IMR-90 (cell line): ENCODE measurements around the gene ACACB. TPM values are rescaled to one million over a fixed set of nuclear protein-coding genes. Genes with fewer than 3 reads are reported as not detected.

Experiments used
- ATAC-seq: fragments of 200-7000 bp; cut with Tn5 transposase; 2 replicates; pipeline ENCODE4 v1.9.1; 2020; ENCODE audit warnings: low read depth, mild to moderate bottlenecking, moderate library complexity
- BruUV-seq: library from RNA; stranded (reverse); fragments of 400-500 nt; replicated peaks from 2 replicates; lab custom pipeline; 2021; lab: Mats Ljungman, UMichigan
- CTCF ChIA-PET: fragments of 300-600 bp; formaldehyde crosslinking; extraction: SDS; loops from one replicate; lab custom pipeline; 2021; ENCODE audit warnings: antibody characterized with exemption; lab: Yijun Ruan, JAX
- POLR2A ChIA-PET: fragments of 300-600 bp; sonication (Branson Sonifier 250); formaldehyde crosslinking; loops from one replicate; lab custom pipeline; 2022; ENCODE audit warnings: antibody characterized with exemption; ENCODE audit not compliant: unreplicated experiment; lab: Charles Lee
- DNase-seq: peaks from one replicate; pipeline ENCODE4 v3.0.0; 2013
- H2AFZ ChIP-seq: replicated peaks from 2 replicates; pipeline ENCODE3; 2013; ENCODE audit warnings: low read length, mild to moderate bottlenecking; ENCODE audit not compliant: poor library complexity
- H2AK5ac ChIP-seq: 2 replicates; pipeline ENCODE4 v1.6.1; 2013; ENCODE audit warnings: low read depth, low read length, inconsistent platforms
- H2AK9ac ChIP-seq: replicated peaks from 2 replicates; pipeline ENCODE3; 2013; ENCODE audit warnings: mild to moderate bottlenecking, low read depth, low read length, moderate library complexity; ENCODE audit not compliant: poor library complexity
- H2BK120ac ChIP-seq: 2 replicates; pipeline ENCODE4 v1.6.1; 2013; ENCODE audit warnings: low read depth, low read length, inconsistent platforms
- H2BK15ac ChIP-seq: 3 replicates; pipeline ENCODE4 v1.6.1; 2013; ENCODE audit warnings: low read depth, low read length, inconsistent platforms
- H2BK20ac ChIP-seq: 2 replicates; pipeline ENCODE4 v1.6.1; 2013; ENCODE audit warnings: low read depth, mild to moderate bottlenecking, inconsistent platforms, low read length, moderate library complexity
- H2BK5ac ChIP-seq: 2 replicates; pipeline ENCODE4 v1.6.1; 2013; ENCODE audit warnings: mild to moderate bottlenecking, low read depth, low read length, inconsistent platforms; ENCODE audit not compliant: poor library complexity, severe bottlenecking
- H3K14ac ChIP-seq: replicated peaks from 2 replicates; pipeline ENCODE4 v1.6.1; 2013; ENCODE audit warnings: low read depth, low read length, inconsistent platforms
- H3K18ac ChIP-seq: 2 replicates; pipeline ENCODE4 v1.6.1; 2013; ENCODE audit warnings: low read depth, low read length, control low read depth
- H3K23ac ChIP-seq: 2 replicates; pipeline ENCODE4 v1.6.1; 2013; ENCODE audit warnings: low read depth, low read length, inconsistent platforms
- H3K27ac ChIP-seq: 2 replicates; pipeline ENCODE4 v1.5.1; 2013; ENCODE audit warnings: mild to moderate bottlenecking, control low read depth, low read length; ENCODE audit not compliant: insufficient read depth
- H3K27me3 ChIP-seq: 2 replicates; pipeline ENCODE4 v1.6.1; 2013; ENCODE audit warnings: low read length; ENCODE audit not compliant: control insufficient read depth, insufficient read depth
- H3K36me3 ChIP-seq: 2 replicates; pipeline ENCODE4 v1.6.1; 2013; ENCODE audit warnings: low read length, mixed read lengths; ENCODE audit not compliant: control insufficient read depth, insufficient read depth
- H3K4ac ChIP-seq: 2 replicates; pipeline ENCODE4 v1.6.1; 2013; ENCODE audit warnings: low read depth, low read length, inconsistent platforms
- H3K4me1 ChIP-seq: 2 replicates; pipeline ENCODE4 v1.6.1; 2013; ENCODE audit warnings: low read length, mixed read lengths; ENCODE audit not compliant: control insufficient read depth, insufficient read depth
- H3K4me2 ChIP-seq: 2 replicates; pipeline ENCODE4 v1.6.1; 2013; ENCODE audit warnings: low read depth, mild to moderate bottlenecking, control low read depth, low read length, moderate library complexity
- H3K4me3 ChIP-seq: 2 replicates; pipeline ENCODE4 v1.5.1; 2013; ENCODE audit warnings: low read depth, mild to moderate bottlenecking, control low read depth, low read length, moderate library complexity; ENCODE audit not compliant: insufficient read depth
- H3K56ac ChIP-seq: 2 replicates; pipeline ENCODE4 v1.6.1; 2013; ENCODE audit warnings: low read length, inconsistent platforms; ENCODE audit not compliant: insufficient read depth; ENCODE audit errors: extremely low read depth
- H3K79me1 ChIP-seq, 2 experiments: 2 replicates each; pipeline ENCODE4 v1.6.1; 2013; ENCODE audit warnings: low read length in 2 of 2, inconsistent platforms in 1 of 2, low read depth in 1 of 2
- H3K9ac ChIP-seq: 2 replicates; pipeline ENCODE4 v1.6.1; 2013; ENCODE audit warnings: low read depth, low read length, control low read depth
- H3K9me1 ChIP-seq: 2 replicates; pipeline ENCODE4 v1.6.1; 2013; ENCODE audit warnings: low read length, inconsistent platforms; ENCODE audit not compliant: insufficient read depth
- H3K9me3 ChIP-seq: 2 replicates; pipeline ENCODE4 v1.6.1; 2013; ENCODE audit warnings: low read length; ENCODE audit not compliant: control insufficient read depth, insufficient read depth
- H4K20me1 ChIP-seq: 2 replicates; pipeline ENCODE4 v1.6.1; 2013; ENCODE audit warnings: low read length, inconsistent platforms; ENCODE audit not compliant: insufficient read depth
- H4K5ac ChIP-seq: 2 replicates; pipeline ENCODE4 v1.6.1; 2013; ENCODE audit warnings: mild to moderate bottlenecking, low read depth, low read length, control low read depth
- H4K8ac ChIP-seq, 2 experiments: 2 replicates each; pipeline ENCODE4 v1.6.1; 2013; ENCODE audit warnings: low read depth in 2 of 2, low read length in 2 of 2, control low read depth in 1 of 2, inconsistent platforms in 1 of 2
- H4K91ac ChIP-seq: 2 replicates; pipeline ENCODE4 v1.6.1; 2013; ENCODE audit warnings: low read depth, low read length, inconsistent platforms; ENCODE audit not compliant: insufficient read depth
- BHLHE40 ChIP-seq: fragments of 150-350 bp; IDR thresholded peaks from 2 replicates; pipeline ENCODE4 v1.6.1; 2016; ENCODE audit warnings: mild to moderate bottlenecking, low read depth, low read length
- CEBPB ChIP-seq: IDR thresholded peaks from 2 replicates; pipeline ENCODE4 v1.6.1; 2012; ENCODE audit warnings: low read depth, low read length, improper control_type of control experiment
- CHD1 ChIP-seq: IDR thresholded peaks from 2 replicates; pipeline ENCODE4 v1.6.1; 2012; ENCODE audit warnings: low read depth, low read length, improper control_type of control experiment
- FOS ChIP-seq: fragments of 150-350 bp; IDR thresholded peaks from 2 replicates; pipeline ENCODE4 v1.6.1; 2016; ENCODE audit warnings: low read depth, low read length
- MAFK ChIP-seq: IDR thresholded peaks from 2 replicates; pipeline ENCODE4 v1.6.1; 2012; ENCODE audit warnings: low read depth, low read length, improper control_type of control experiment
- MAZ ChIP-seq: IDR thresholded peaks from 2 replicates; pipeline ENCODE4 v1.6.1; 2012; ENCODE audit warnings: low read depth, mild to moderate bottlenecking, low read length, improper control_type of control experiment, moderate library complexity, borderline replicate concordance
- MXI1 ChIP-seq: IDR thresholded peaks from 2 replicates; pipeline ENCODE4 v1.6.1; 2012; ENCODE audit warnings: low read depth, mild to moderate bottlenecking, low read length, moderate library complexity, borderline replicate concordance
- NFE2L2 ChIP-seq: fragments of 150-350 bp; IDR thresholded peaks from 2 replicates; pipeline ENCODE4 v1.6.1; 2016; ENCODE audit warnings: low read depth, mild to moderate bottlenecking, low read length
- POLR2A ChIP-seq: IDR thresholded peaks from 2 replicates; pipeline ENCODE4 v1.6.1; 2012; ENCODE audit warnings: mild to moderate bottlenecking, low read depth, low read length
- RAD21 ChIP-seq: IDR thresholded peaks from 2 replicates; pipeline ENCODE4 v1.6.1; 2012; ENCODE audit warnings: low read length, improper control_type of control experiment
- RCOR1 ChIP-seq: IDR thresholded peaks from 2 replicates; pipeline ENCODE4 v1.6.1; 2012; ENCODE audit warnings: mild to moderate bottlenecking, low read length, improper control_type of control experiment; ENCODE audit not compliant: insufficient replicate concordance
- RFX5 ChIP-seq: IDR thresholded peaks from 2 replicates; pipeline ENCODE4 v1.8.0; 2012; ENCODE audit warnings: low read depth, mild to moderate bottlenecking, low read length, moderate library complexity
- SMC3 ChIP-seq: fragments of 150-350 bp; IDR thresholded peaks from 2 replicates; pipeline ENCODE4 v1.6.1; 2016; ENCODE audit warnings: low read depth, mild to moderate bottlenecking, antibody characterized with exemption, low read length, moderate library complexity
- WGBS, 2 experiments: methylation state at CpG; one replicate each; pipeline versions ENCODE4 v1.1.5 to v1.1.7; 2013; ENCODE audit warnings: missing lambda C conversion rate in 2 of 2; ENCODE audit not compliant: insufficient read length in 1 of 2; ENCODE audit errors: extremely low coverage in 2 of 2; 5-methylcytosine and 5-hydroxymethylcytosine counted together
- dilution Hi-C: fragments of 300-500 bp; cut with HindIII; formaldehyde crosslinking; loops from one replicate; pipeline ENCODE4 v1.14.3; 2018; ENCODE audit warnings: low sequenced_read_pairs; ENCODE audit not compliant: unreplicated experiment
- in situ Hi-C: fragments of 300-500 bp; cut with MboI; formaldehyde crosslinking; loops from 3 replicates; pipeline ENCODE4 v1.14.3; 2019; ENCODE audit warnings: low sequenced_read_pairs, inconsistent platforms, mixed read lengths
- intact Hi-C: fragments of 100-400 bp; cut with micrococcal nuclease; formaldehyde crosslinking; loops from 2 replicates; pipeline ENCODE4 v1.10.0; 2022
- polyA plus RNA-seq, 3 experiments: library from polyadenylated mRNA; depleted of rRNA; stranded (reverse); fragments of >200 nt; gene quantifications; 2 replicates each; pipeline ENCODE4 v1.2.3, GENCODE V29; 2012; ENCODE audit warnings: low replicate concordance in 1 of 3
- total RNA-seq: library from RNA; depleted of rRNA; stranded (reverse); fragments of >200 nt; gene quantifications from 2 replicates; pipeline ENCODE4 v1.2.3, GENCODE V29; 2012
- TF ChIP-seq, protein P1 (sequence below): fragments of 150-350 bp; IDR thresholded peaks from 2 replicates; pipeline ENCODE4 v1.6.1; 2016; ENCODE audit warnings: low read depth, mild to moderate bottlenecking, low read length, moderate library complexity, borderline replicate concordance
- TF ChIP-seq, protein P2 (sequence below): conservative IDR thresholded peaks from 2 replicates; pipeline ENCODE4 v1.5.1; 2012; ENCODE audit warnings: mild to moderate bottlenecking, low read depth, low read length, improper control_type of control experiment
- TF ChIP-seq, protein P3 (sequence below): fragments of 150-350 bp; IDR thresholded peaks from 2 replicates; pipeline ENCODE4 v1.6.1; 2017; ENCODE audit warnings: mild to moderate bottlenecking, antibody characterized with exemption, low read length, low read depth

Gene ACACB
- total and polyA plus RNA-seq, 2 of the 4 experiments (the other 2 are of a cell fraction), result 2.0 to 2.1 TPM

DNA sequence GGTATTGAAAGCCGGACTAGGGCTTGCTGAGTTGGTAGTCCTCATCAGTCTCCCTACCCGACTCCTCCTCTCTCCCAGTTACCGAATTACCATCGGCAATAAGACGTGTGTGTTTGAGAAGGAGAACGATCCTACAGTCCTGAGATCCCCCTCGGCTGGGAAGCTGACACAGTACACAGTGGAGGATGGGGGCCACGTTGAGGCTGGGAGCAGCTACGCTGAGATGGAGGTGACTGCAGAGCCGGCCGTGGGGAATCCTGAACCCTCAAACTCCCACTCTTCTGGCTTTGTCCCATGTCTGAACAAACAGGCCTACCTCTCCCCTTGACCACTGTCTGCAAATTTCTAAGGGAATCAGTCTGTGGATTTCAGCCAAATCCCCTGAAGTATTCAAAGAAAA lies 82.9 kb downstream of the ACACB start:
- Histone ChIP-seq H3K4me2 (no peak overlapping the region), H3K4me3 (no peak overlapping the region), H4K8ac (no peak overlapping the region), H3K4me1 (no peaks in the 10 kb centered on the region), H3K14ac (no peak overlapping the region), H2BK15ac (no peak overlapping the region), H3K4ac (no peak overlapping the region), H3K23ac (no peak overlapping the region), H2AK9ac (no peak overlapping the region), H4K5ac (no peak overlapping the region), H3K27ac (no peak overlapping the region), H3K9me1 (no peaks in the 10 kb centered on the region), H2BK120ac (no peak overlapping the region), H3K27me3 (no peaks in the 10 kb centered on the region), H2BK20ac (no peak overlapping the region), H2AK5ac (no peak overlapping the region), H4K91ac (no peak overlapping the region), H3K18ac (no peak overlapping the region), H3K9ac (no peak overlapping the region), H3K9me3 (no peaks in the 10 kb centered on the region), H3K79me1 (no peaks in the 10 kb centered on the region), H3K36me3 (peaks cover 5% of the 10 kb centered on the region; the same call in 1 of the 2 replicates), H2AFZ (no peak overlapping the region), H3K56ac (no peak overlapping the region), H2BK5ac (no peak overlapping the region), H4K20me1 (no peaks in the 10 kb centered on the region)
- WGBS, 2 experiments, result 80% methylated on average over 1 of the region's 11 CpGs; no CpG with 5 or more reads in 1 of the 2 experiments
- in situ Hi-C loops (no loop called here), intact Hi-C loops (no loop called here), dilution Hi-C loops (no loop called here)
- TF ChIP-seq SMC3, result no peak
- TF ChIP-seq FOS, result no peak
- TF ChIP-seq, protein P1, sequence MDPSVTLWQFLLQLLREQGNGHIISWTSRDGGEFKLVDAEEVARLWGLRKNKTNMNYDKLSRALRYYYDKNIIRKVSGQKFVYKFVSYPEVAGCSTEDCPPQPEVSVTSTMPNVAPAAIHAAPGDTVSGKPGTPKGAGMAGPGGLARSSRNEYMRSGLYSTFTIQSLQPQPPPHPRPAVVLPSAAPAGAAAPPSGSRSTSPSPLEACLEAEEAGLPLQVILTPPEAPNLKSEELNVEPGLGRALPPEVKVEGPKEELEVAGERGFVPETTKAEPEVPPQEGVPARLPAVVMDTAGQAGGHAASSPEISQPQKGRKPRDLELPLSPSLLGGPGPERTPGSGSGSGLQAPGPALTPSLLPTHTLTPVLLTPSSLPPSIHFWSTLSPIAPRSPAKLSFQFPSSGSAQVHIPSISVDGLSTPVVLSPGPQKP, result no peak
- TF ChIP-seq CEBPB, result no peak
- TF ChIP-seq, protein P2, sequence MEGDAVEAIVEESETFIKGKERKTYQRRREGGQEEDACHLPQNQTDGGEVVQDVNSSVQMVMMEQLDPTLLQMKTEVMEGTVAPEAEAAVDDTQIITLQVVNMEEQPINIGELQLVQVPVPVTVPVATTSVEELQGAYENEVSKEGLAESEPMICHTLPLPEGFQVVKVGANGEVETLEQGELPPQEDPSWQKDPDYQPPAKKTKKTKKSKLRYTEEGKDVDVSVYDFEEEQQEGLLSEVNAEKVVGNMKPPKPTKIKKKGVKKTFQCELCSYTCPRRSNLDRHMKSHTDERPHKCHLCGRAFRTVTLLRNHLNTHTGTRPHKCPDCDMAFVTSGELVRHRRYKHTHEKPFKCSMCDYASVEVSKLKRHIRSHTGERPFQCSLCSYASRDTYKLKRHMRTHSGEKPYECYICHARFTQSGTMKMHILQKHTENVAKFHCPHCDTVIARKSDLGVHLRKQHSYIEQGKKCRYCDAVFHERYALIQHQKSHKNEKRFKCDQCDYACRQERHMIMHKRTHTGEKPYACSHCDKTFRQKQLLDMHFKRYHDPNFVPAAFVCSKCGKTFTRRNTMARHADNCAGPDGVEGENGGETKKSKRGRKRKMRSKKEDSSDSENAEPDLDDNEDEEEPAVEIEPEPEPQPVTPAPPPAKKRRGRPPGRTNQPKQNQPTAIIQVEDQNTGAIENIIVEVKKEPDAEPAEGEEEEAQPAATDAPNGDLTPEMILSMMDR, result no peak
- TF ChIP-seq POLR2A, result no peak
- no peak for TF ChIP-seq MAFK
- no peak for TF ChIP-seq MAZ
- no peak for TF ChIP-seq CHD1
- TF ChIP-seq, protein P3, sequence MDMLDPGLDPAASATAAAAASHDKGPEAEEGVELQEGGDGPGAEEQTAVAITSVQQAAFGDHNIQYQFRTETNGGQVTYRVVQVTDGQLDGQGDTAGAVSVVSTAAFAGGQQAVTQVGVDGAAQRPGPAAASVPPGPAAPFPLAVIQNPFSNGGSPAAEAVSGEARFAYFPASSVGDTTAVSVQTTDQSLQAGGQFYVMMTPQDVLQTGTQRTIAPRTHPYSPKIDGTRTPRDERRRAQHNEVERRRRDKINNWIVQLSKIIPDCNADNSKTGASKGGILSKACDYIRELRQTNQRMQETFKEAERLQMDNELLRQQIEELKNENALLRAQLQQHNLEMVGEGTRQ, result no peak
- no peak for TF ChIP-seq NFE2L2
- TF ChIP-seq MXI1, result no peak
- no peak for TF ChIP-seq RFX5
- no peak for TF ChIP-seq RAD21
- no peak for TF ChIP-seq BHLHE40
- no peak for TF ChIP-seq RCOR1
- BruUV-seq, result no TSS peak
- ChIA-PET CTCF (interaction anchor here (0.7 kb wide), 1 partner anchor 88 kb away, joined by 3 read pairs; no protein-coding TSS in a partner anchor), POLR2A (interaction anchor here (0.6 kb wide), 1 partner anchor 254 kb away, joined by 3 read pairs; no protein-coding TSS in a partner anchor)
- DNase-seq, result no peak
- no peak for ATAC-seq
